ENCODE results near the gene CCDC187.
A peak's percentile ranks its signal among the peaks of the same experiment; 100 is the strongest.

CCDC187 gene

DNA sequence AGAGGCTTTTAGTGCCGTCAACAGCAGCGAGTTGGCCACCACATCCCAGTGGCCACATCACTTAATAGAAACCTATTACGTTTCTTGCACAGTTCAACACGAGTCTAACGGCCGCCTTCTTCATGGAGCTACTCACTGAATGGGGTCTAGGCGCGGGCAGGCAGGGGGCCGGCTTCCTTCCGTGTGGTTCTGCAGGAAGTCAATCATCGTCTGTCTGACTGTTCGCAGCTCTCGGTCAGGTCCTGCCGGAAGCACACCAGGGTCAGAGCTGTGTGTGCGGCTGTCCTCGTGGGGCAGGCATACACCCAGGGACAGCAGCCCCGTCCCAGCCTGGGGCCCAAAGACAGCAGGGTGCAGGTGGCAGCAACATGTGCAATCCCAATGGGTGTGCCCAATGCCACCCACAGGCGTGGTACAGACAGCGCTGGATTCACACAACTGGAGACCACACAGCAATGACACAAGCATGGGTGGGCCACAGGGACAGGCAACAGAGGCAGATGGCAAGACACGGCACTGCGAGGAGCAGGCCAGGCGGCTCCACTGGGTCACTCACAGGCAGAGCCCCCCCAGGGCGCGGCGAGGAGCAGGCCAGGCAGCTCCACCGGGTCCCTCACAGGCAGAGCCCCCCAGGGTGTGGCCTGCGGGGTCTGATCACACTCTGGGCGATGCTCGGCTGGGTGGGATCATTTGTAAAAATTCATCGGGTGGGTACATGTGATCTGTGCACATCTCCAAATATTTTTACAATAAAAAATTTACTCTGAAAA, 79.8 kb downstream of the CCDC187 start:
- no peak for DNase-seq (ENCODE audit: low read depth)

DNA sequence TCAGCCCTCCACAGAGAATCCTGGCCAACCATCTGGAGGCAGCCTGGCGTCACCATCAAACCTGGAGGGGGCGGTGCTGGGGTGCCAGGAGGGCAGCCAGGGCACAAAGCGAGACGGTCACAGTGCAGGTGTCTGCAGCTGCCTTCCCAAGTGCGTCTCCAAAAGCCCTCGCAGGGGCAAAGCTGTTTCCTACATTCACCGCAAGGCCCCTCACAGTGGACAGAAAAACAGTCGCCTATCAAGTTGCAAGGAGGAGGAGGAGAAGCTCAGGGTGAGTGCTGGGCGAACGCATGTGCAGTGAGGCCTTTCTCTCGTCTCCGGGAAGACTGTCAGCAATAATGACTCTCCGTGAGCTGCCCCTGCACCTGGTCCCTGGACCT, 81.0 kb downstream of the CCDC187 start:
- no peak for DNase-seq (ENCODE audit: low read depth)

DNA sequence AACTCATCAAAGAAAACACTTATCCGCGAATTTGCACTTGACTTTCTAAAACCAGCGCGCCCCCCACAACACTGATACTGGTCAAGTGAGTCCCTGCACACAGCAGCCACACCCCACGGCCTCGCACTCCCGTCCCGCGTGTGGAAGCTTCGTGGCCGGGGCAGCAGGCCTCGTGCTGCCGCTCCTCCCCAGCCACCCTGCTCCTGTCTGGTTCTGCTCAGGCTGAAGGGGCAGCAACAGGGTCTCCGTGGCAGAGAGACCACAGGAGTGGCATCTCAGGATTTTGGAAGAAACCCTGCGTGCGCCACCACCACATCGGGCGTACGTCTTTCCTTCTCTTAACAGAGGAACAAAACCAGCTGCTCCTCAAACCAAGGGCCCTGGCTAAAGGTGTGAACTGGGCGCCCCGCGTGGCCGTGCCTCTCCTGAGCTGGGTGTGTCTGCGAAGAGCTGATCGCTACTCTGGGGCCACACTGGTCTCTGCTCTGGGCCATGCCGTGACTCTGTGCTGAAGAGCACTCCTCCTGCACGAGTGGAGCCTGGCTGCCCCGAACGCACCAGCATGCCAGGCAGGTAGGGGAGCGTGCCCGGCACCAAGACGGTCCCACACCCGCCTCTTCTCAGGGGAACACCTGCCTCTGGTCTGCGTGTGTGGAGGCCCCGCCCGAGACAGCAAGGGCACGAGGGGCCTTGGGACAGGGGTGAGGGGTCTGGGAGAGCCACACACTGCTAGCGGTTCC, 81.6 kb downstream of the CCDC187 start:
- DNase-seq (ENCODE audit: low read depth), result no peak

DNA sequence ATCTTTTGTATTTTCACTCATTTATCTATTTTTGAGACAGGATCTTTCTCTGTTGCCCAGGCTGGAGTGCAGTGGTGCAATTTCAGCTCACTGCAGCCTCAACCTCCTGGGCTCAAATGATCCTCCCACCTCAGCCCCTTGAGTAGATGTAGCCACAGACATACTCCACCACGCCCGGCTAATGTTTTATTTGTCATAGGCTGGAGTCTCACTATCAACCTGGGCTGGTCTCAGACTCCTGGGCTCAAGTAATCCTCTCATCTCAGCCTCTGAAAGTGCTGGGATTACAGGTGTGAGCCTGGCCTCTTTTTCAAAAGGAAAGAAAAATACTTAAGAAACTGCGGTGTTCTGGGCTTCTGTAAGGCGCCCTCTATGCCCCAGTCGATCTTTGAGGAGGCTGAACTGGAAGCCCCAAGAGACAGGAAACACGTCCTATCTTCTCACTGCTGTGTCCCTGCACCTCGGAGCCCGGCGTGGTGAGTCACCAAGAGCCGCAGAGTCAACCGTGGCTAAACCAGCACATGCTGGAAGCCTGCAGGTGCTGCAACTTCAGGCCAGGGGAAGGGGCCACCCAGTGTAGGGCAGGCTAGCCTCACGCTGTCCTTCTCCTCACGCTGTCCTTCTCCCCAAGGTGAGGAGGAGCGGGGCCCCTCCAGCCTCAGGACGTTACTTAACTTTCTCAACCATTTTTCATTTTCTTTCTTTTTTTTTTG, 83.7 kb downstream of the CCDC187 start:
- DNase-seq (ENCODE audit: low read depth), result peak; percentile 75

DNA sequence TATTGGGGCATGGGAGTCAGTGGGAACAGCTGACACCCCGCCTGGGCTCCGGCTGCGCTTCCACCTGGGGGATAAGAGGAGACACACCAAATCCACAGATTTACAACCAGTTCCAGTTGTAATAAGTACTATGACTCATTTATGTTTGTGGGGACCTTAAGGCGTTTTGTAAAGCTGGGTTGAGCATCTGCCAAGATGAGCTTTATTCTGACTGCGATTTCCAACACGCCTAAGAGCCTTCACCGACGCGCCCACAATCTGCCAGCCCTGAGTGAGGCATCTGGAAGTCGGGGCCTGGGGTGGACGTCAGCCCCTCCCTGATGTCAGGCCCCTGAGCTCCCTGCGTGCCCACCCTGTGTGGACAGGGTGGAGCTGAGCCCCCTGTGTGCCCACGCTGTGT, 84.6 kb downstream of the CCDC187 start:
- DNase-seq (ENCODE audit: low read depth), result peak; percentile 88

DNA sequence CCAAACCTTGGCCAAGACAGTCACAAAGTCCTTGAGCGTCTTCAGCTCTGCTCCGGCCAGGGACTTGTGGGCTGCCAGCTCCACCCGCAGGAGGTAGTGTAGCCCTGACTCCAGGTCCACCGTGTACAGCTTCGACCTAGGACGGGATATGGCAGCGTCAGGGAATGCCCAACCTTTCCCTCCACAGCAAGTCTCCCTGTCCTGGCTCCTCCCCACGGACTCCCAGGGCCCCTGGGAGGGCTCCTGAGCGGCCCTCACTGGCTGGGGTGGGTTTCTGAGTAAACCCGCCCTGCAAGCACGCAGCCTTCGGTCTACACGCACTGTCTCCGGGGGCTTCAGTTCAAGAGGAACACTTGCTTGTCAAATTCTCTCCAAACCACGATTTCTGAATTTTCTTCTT, 85.2 kb downstream of the CCDC187 start:
- DNase-seq (ENCODE audit: low read depth), result no peak

DNA sequence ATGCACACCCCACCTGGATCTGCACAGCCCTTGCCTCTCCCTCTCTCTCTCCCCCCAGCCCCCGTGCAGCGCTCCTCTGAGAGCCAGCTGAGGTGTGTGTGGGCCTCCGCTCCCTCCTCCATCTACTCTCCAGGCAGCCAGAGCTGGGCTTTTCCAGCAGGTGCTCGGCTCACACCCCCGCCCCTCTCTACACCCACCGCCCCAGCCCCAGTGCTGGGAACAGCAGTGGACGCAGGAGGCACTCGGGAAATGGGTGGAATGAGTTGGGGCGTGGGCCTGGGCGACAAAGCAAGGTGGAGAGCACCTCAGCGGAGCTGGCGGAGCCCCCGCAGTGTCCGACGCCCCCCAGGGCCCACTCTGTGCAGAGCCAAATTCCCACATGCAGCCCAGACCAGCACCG, 85.6 kb downstream of the CCDC187 start:
- no peak for DNase-seq (ENCODE audit: low read depth)

DNA sequence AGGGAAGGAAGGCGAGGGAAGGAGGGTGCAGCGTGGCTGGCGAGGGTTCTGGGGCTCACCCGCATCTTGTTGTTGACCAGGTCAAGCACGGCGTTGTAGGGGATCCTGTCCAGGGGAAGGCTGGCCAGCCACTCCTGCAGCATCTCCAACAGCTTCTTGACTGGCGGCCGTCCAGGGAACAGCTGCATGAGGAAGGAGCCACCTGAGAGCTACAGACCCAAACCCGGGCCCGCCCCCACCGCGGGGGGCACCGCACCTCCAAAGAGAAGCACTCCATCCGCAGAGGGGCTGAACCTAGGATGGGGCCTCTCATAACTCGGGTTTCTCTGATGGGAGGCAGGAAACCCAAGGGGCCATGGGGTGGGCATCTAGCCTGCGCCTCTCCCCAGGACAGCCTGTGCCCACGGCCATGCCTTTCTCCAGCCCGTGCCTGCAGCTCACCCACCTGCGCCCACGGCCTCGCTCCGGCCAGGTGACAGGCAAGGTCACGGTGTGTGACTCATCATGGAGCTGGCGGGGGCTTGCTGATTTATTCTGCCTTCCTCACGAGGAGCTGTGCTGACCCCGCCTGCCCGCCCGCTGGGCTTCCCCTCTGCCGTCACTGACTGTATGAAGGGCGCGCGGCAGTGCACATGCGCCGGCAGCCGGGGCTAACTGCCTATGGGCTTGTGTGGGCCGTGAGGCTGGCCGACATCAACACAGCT, 87.2 kb downstream of the CCDC187 start:
- no peak for DNase-seq (ENCODE audit: low read depth)

DNA sequence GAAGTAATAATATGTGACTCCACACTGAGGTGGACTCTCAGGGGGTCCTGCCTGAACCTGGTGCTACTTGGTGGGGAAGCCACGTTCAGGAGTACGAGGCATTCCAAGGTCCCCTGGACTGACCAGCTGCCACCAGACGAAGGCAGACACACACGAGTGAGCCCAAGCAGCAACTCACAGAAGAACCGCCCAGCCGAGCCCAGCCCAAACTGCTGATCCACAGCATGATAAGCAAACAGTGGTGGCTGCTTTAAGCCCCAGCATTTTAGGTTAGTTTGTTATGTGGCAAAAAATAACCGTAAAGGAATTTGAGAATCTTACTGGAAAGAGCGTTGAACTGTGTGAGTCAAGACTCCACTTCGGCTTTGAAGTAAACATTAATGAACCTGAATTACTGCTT, 90.2 kb downstream of the CCDC187 start:
- no peak for DNase-seq (ENCODE audit: low read depth)

DNA sequence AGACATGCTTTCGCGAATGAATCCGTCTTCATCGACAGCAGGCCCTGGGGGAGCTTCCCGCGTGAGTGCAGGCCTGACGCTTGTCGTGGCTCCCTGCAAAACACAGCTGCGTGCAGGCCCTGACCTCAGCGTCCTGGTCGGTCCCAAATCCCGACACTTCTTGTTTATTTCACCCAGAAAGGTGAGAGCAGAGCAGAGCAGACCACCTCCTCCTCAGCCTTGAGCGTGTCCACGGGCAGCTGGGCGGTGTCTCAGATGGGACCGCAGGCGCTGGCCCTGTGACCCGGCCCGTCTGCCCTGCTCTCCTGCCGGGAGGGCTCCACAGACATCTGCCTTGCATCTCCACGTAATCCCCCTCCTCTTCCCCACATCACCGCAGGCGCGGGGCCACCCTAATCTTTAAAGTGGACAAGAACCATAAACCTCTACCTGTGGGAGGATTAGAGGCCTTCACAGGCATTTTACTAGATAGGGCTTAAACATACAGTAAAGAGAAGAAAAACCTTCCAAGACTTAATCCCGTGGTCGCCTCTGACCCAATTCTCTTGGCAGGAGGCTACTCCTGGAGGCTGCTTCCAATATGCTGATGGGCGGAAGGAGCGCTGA, 91.4 kb downstream of the CCDC187 start:
- no peak for DNase-seq (ENCODE audit: low read depth)

DNA sequence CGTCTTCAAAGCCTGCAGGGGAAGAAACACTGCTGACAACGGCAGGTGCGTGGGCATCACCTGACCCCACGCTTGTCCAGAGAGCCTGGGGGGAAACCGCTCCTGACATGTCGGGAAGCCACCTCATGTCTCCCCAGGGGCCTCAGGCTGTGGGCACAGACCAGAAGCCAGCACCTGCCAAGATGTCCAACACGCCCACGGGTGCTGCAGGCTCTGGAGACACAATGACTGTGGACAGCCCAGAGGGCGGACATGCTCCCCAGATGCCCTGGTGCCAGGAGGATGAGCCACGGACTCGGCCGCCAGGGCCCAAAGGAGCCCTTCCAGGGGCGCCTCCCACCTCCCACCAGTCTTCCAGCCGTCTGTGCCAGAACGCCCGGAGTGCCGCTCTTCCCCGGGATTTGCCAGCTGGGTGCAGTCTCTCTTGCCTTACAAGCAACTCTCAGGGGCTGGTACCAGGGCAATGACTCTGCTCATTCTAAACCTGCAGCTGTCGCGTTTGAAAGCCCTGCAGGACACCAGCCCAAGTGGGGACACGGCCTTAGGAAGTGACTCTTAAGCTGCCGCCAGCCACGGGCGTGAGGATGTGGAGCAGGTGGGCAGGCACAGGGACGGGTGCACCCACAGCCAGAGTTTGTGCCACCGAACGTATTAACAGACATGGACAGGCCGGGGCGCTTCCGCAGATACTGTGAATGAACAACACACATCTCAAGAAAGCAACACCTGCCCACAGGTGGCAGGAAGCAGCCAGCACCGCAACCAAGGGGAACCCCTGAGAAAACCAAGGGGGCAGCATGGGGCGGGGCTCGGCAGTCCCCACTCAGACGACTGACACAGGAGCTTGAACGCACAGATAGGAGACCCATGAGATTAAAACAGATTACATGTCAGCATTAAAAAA, 92.2 kb downstream of the CCDC187 start:
- DNase-seq (ENCODE audit: low read depth), result no peak

DNA sequence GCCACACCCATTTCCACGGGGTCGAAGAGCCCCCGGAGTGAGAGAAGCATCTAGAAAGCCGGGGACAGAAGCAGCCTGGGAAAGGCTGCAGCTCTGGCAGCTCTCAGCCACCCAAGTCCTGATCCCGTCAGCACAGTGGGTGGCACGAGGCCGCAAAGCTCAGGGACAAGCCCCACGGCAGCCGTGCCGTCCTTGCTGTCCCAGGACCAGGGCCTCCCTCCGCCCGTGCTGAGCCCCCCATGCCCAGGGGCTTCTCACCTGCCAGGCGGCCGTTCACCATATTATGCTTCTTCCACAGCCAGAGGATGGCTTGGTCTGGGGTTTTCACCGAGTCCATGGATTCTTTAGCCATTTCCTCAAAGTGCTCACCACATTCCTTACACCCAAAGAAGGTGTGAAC, 92.9 kb downstream of the CCDC187 start:
- no peak for DNase-seq (ENCODE audit: low read depth)

DNA sequence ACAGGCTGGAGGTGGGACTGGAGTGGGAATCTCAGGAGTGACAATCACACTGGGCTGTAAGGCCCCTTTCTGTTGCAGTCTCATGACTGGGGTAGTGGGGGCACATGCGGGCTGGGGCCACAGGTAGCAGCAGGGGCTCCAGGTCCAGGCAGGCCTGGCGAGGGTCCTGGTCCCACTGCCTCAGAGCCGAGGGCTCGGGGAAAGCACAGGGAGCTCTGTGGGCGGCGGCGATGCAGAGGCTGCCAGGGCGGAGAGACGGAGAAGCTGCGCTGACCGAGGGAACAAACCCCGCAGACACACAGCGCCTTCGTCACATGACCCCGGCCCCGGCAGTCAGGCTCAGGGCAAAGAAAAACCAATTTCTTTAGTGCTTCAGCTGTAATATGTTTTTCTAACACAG, 93.6 kb downstream of the CCDC187 start:
- DNase-seq (ENCODE audit: low read depth), result no peak

DNA sequence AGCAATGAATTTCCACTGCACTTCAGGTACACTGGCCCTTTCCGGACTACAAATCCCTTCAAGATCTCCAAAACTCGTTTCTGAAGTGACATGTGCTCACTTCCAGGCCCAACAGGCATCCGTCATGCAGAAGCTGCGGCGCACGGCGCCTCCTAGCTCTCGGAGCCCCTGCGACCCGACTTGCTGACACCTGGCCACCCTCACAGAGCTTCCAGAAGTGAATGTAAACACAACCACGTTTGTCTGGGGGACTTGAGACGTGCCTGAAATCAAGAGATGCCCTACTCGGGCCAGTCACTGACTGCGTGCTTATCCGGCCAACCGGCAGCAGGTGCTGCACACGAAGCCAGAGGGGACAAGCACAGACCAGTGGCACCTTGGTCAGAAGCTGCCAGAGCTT, 94.1 kb downstream of the CCDC187 start:
- no peak for DNase-seq (ENCODE audit: low read depth)

DNA sequence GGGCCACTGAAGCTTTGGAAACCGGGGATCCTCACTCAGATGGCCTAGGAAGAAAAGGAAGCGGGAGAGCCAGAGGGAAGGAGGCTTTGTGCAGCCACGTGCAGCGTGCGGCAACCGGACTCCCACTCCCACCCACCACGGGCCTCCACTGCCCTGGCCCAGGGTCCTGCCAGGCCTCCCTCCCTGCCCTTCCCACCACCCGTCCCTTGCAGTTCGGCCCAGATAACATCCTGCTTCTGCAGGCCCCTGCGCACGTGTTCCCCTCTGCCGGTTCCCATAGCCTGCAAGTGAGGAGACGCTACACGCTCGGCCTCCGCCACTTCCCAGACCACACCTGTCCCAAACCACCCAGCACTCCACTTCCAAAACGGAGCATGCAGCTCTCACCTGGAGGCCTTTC, 94.7 kb downstream of the CCDC187 start:
- DNase-seq (ENCODE audit: low read depth), result no peak

DNA sequence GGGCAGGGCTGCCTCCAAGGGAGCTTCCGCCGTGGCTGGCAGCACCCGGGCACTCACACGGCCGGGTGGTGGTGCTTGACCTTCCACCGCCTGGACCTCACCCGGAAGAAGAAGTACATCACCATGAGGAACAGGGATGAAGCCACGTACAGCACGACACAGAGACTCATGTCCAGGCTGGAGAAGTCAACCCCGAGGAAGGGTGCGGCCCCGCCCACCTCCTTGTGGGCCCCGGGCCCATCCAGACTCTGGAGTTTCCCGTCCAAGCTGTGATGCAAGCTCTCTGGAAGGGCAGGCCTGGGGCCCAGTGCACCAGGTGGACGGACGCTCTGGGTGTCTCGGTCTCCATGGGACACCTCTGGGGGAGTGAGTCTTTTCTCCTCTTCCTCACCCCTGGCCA, 95.2 kb downstream of the CCDC187 start:
- no peak for DNase-seq (ENCODE audit: low read depth)

DNA sequence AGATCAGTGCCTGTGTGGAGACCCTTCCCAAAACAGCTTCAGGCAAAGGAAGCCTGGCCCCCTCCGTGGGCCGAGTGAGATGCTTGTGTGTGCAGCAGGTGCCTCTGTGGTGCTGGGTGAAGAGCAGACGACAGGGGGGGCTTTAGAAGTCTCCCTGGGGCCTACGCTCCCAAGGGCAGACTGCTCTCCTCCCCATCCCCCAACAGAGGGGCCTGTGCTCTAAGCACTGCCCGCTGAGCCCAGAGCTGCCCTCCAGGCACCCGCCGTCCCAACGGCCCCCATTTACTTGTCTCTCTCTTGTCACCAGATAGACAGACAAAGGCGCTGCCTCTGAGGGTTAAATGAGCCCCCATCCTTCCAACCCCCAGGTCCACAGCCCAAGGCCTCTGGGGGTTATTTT, 96.3 kb downstream of the CCDC187 start:
- no peak for DNase-seq (ENCODE audit: low read depth)

DNA sequence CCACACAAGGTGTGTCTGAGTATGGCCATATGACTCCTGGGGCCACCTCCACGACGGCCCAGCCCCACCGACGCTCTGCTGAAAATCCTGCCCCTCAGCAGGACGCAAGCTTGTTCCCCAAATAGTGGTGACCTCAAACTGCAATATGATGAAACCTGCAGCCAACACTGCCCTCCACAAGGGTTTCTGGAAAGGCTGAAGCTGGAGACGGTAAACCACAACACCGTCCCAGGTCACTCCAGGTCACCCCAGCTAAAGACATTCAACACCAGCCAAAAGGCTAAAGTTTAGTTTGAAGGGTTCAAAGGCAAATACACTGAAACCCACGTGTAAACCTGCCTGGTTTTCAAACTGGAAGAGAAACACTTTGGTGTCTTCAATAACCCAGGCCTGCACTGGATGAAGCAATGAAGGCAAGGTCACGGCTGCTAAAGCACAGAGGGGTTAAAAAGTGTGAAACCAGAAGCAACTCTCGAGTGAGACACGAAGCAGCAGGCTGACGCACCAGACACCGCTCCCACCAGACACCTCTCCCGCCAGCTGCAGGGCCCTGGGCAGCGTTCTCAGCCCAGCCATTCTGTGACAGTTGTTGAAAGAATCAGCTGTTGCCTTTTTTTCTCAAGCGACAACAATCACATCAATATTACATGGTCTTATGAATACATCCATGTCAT, 97.2 kb downstream of the CCDC187 start:
- DNase-seq (ENCODE audit: low read depth), result no peak

DNA sequence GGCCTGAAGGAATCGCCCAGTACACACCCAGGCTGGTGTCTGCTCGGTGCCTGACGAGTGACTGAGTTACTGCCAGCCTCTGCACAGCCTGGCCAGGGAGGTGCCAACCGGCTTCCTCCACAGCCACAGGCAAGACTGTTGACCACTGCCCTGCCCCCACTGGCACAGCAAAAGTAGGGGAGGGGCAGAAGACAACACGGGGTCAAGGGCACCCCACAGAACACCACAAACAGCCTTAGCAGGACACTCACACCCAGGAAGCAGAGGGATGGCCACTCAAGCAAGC, 98.2 kb downstream of the CCDC187 start:
- DNase-seq (ENCODE audit: low read depth), result no peak

DNA sequence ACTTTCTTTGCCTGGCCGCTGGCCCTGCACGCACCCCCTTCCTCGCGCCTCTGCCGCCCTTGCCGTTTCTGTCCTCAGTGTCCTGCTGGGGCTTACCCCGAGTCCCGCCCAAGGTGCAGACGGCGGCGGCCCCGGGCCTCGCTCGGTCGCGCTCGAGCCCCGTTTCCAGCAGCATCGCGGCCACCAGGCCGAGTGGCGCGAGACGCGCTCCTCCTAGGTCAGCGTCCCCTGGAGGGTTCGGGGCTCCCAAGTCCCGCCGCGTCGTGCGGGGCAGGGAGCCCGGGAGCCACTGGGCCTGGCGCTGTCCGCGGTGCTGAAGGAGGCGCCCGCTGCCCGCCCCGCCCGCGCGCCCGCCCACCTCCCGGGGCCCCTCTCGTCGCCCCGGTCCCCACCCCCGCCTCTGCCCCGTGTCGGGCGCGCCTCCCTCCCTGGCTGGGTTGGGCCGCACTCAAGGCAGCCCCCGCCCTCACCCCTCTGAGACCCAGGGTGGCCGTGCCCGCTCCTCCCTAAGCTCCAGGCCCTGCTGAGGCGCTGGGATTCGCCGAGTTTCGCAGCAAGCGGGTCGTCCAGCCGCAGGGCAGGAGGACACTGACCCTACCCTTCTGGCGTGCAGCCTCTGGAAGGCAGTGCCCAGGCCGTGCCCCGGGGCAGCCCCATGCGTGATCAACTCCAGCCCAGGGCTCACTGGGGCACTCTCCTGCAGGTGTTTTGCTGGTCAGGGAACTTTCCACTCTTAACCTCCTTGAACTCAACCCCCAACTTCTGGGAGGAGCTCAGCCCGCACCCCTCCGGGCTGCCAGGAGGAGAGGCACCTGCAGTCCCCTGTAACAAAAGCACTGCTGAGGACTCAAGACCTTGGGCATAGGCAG, 98.8 kb downstream of the CCDC187 start, which contains the start of gene LHX3:
Gene LHX3, minus strand, starts transcription at position 291 of the 869 bp plus-strand sequence. Its CDS starts 116 bp downstream, at position 175.
- no peak for DNase-seq (ENCODE audit: low read depth)
